HepG2 (cell line): ENCODE data around the gene SHISA5. TPM values are rescaled to one million over a fixed set of nuclear protein-coding genes. Genes with fewer than 3 reads are reported as not detected.

Experiments used
- ARNT2 ChIP-seq: sonication (generic); formaldehyde crosslinking; IDR thresholded peaks from 2 replicates; pipeline ENCODE4 v1.8.0; 2022; ENCODE audit warnings: mild to moderate bottlenecking, low read depth, missing genetic modification reagents, moderate library complexity
- BRD4 ChIP-seq: sonication (generic); formaldehyde crosslinking; IDR thresholded peaks from 2 replicates; pipeline ENCODE4 v1.4.0; 2020; ENCODE audit warnings: missing genetic modification reagents
- DPF2 ChIP-seq: sonication (generic); formaldehyde crosslinking; IDR thresholded peaks from 2 replicates; pipeline ENCODE4 v1.4.0; 2020; ENCODE audit warnings: mild to moderate bottlenecking, low read depth, missing genetic modification reagents, borderline replicate concordance
- PAWR ChIP-seq: sonication (generic); formaldehyde crosslinking; IDR thresholded peaks from 2 replicates; pipeline ENCODE4 v1.4.0; 2020; ENCODE audit warnings: missing genetic modification reagents, mild to moderate bottlenecking, borderline replicate concordance
- RELA ChIP-seq: sonication (generic); formaldehyde crosslinking; IDR thresholded peaks from 2 replicates; pipeline ENCODE4 v1.4.0; 2020; ENCODE audit warnings: missing genetic modification reagents
- REPIN1 ChIP-seq: sonication (generic); formaldehyde crosslinking; IDR thresholded peaks from 2 replicates; pipeline ENCODE4 v1.8.0; 2022; ENCODE audit warnings: missing genetic modification reagents, low read depth, mild to moderate bottlenecking, borderline replicate concordance
- SMAD1 ChIP-seq: sonication (generic); formaldehyde crosslinking; IDR thresholded peaks from 2 replicates; pipeline ENCODE4 v1.4.0; 2020; ENCODE audit warnings: missing genetic modification reagents, low read depth, mild to moderate bottlenecking, borderline replicate concordance
- SMARCE1 ChIP-seq: fragments of 450-650 bp; IDR thresholded peaks from 2 replicates; pipeline ENCODE4 v1.6.1; 2017; ENCODE audit warnings: borderline replicate concordance
- ZNF224 ChIP-seq: sonication (generic); formaldehyde crosslinking; IDR thresholded peaks from 2 replicates; pipeline ENCODE4 v1.5.0; 2020; ENCODE audit warnings: mild to moderate bottlenecking, missing genetic modification reagents
- ZNF230 ChIP-seq: sonication (generic); formaldehyde crosslinking; IDR thresholded peaks from 2 replicates; pipeline ENCODE4 v1.4.0; 2020; ENCODE audit warnings: mild to moderate bottlenecking, missing genetic modification reagents
- ZNF557 ChIP-seq: sonication (generic); formaldehyde crosslinking; IDR thresholded peaks from 2 replicates; pipeline ENCODE4 v1.4.0; 2020; ENCODE audit warnings: missing genetic modification reagents
- ZNF563 ChIP-seq: sonication (generic); formaldehyde crosslinking; IDR thresholded peaks from 2 replicates; pipeline ENCODE4 v1.8.0; 2022; ENCODE audit warnings: mild to moderate bottlenecking, moderate library complexity, missing genetic modification reagents
- ZNF616 ChIP-seq: sonication (generic); formaldehyde crosslinking; IDR thresholded peaks from 2 replicates; pipeline ENCODE4 v1.5.0; 2020; ENCODE audit warnings: low read depth, mild to moderate bottlenecking, missing genetic modification reagents
- ZNF652 ChIP-seq: IDR thresholded peaks from 2 replicates; pipeline ENCODE4 v1.6.1; 2016; ENCODE audit warnings: low read depth, borderline replicate concordance
- ZNF766 ChIP-seq: sonication (generic); formaldehyde crosslinking; IDR thresholded peaks from 2 replicates; pipeline ENCODE4 v1.5.0; 2020; ENCODE audit warnings: missing genetic modification reagents, borderline replicate concordance
- ZNF850 ChIP-seq: sonication (generic); formaldehyde crosslinking; conservative IDR thresholded peaks from 2 replicates; pipeline ENCODE4 v1.9.0; 2021; ENCODE audit warnings: mild to moderate bottlenecking, missing genetic modification reagents
- polyA plus RNA-seq, 8 experiments: library from polyadenylated mRNA; depleted of rRNA in 3 of 8; stranded (reverse) in 7 of 8; unstranded in 1 of 8; fragments of >200 nt; fragmentation: Illumina TruSeq in 4 of 8; extraction: Trizol in 4 of 8; gene quantifications; 2 replicates each; pipeline versions ENCODE4 v1.2.1 to v1.2.3, GENCODE V29; 2011 to 2016; ENCODE audit warnings: low read depth in 4 of 8, missing spikeins in 1 of 8, mixed read lengths in 1 of 8; ENCODE audit not compliant: insufficient read depth in 1 of 8
- total RNA-seq, 5 experiments: library from RNA; depleted of rRNA; stranded (reverse); fragments of >200 nt; fragmentation: Illumina TruSeq; extraction: Trizol; gene quantifications; 2 replicates each; pipeline ENCODE4 v1.2.3, GENCODE V29; 2016; ENCODE audit warnings: low read depth in 1 of 5
- TF ChIP-seq, protein P1 (sequence below), 2 experiments: sonication (generic) in 1 of 2; formaldehyde crosslinking in 1 of 2; IDR thresholded peaks; 2 replicates each; pipeline versions ENCODE4 v1.4.0 to v1.6.1; 2018 to 2020; ENCODE audit warnings: missing genetic modification reagents in 2 of 2, borderline replicate concordance in 1 of 2, low read depth in 1 of 2, mild to moderate bottlenecking in 1 of 2, missing biosample characterization in 1 of 2
- TF ChIP-seq, protein P2 (sequence below): sonication (generic); formaldehyde crosslinking; conservative IDR thresholded peaks from 2 replicates; pipeline ENCODE4 v1.8.1; 2023; ENCODE audit warnings: missing genetic modification reagents

Gene SHISA5
- total and polyA plus RNA-seq, 2 of the 13 experiments (the other 11 are each of a cell fraction or from before 2014, with no cell fraction given), result 75.8 to 91.4 TPM

GRCh38 chr3:48428572-48429316, 75.2 kb downstream of the SHISA5 start (continued):
- TF ChIP-seq BRD4 (CRISPR knock-in tag) (no peak), SMARCE1 (no peak), SMAD1 (CRISPR knock-in tag) (no peak), ARNT2 (CRISPR knock-in tag) (no peak), DPF2 (CRISPR knock-in tag) (no peak; the same call in 1 of the 2 replicates), ZNF652 (no peak), ZNF224 (CRISPR knock-in tag) (no peak), PAWR (CRISPR knock-in tag) (no peak), ZNF563 (no peak), ZNF557 (CRISPR knock-in tag) (no peak), ZNF766 (CRISPR knock-in tag) (no peak), ZNF616 (no peak), ZNF850 (CRISPR knock-in tag) (no peak), REPIN1 (CRISPR knock-in tag) (no peak), ZNF230 (CRISPR knock-in tag) (no peak), RELA (no peak)
- TF ChIP-seq, protein P1, sequence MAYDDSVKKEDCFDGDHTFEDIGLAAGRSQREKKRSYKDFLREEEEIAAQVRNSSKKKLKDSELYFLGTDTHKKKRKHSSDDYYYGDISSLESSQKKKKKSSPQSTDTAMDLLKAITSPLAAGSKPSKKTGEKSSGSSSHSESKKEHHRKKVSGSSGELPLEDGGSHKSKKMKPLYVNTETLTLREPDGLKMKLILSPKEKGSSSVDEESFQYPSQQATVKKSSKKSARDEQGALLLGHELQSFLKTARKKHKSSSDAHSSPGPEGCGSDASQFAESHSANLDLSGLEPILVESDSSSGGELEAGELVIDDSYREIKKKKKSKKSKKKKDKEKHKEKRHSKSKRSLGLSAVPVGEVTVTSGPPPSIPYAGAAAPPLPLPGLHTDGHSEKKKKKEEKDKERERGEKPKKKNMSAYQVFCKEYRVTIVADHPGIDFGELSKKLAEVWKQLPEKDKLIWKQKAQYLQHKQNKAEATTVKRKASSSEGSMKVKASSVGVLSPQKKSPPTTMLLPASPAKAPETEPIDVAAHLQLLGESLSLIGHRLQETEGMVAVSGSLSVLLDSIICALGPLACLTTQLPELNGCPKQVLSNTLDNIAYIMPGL (CRISPR knock-in tag; IDR thresholded peaks at IDR 0.05; ENCODE audit: borderline replicate concordance in 1 of 2, low read depth in 1 of 2), result 0 out of 4 replicates have a peak, but pooled peaks of 1 of the 2 experiments have one; percentile 38
- TF ChIP-seq, protein P2, sequence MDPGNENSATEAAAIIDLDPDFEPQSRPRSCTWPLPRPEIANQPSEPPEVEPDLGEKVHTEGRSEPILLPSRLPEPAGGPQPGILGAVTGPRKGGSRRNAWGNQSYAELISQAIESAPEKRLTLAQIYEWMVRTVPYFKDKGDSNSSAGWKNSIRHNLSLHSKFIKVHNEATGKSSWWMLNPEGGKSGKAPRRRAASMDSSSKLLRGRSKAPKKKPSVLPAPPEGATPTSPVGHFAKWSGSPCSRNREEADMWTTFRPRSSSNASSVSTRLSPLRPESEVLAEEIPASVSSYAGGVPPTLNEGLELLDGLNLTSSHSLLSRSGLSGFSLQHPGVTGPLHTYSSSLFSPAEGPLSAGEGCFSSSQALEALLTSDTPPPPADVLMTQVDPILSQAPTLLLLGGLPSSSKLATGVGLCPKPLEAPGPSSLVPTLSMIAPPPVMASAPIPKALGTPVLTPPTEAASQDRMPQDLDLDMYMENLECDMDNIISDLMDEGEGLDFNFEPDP (CRISPR knock-in tag), result no peak
